ENCODE results near the gene CDKN1A. TPM values are rescaled to one million over a fixed set of nuclear protein-coding genes. Genes with fewer than 3 reads are reported as not detected.
A peak's percentile ranks its signal among the peaks of the same experiment; 100 is the strongest.

The CDKN1A gene
- total RNA-seq, 4 donors from 2014 or later: 143 to 200 (median 181) TPM

DNA sequence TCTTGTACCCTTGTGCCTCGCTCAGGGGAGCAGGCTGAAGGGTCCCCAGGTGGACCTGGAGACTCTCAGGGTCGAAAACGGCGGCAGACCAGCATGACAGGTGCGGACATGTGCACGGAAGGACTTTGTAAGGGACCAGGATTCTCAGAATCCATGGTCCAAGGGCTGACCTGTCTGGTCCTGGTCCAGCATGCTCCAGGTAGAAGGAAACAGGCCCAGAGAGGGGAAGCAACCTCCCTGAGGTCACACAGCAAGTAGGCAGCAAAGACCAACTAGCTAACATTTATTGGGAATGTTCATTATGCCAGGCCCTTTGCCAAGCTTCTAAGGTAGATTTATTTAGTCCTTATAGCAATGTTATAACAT, 5.9 kb downstream of the CDKN1A start:
- WGBS, 2 donors: 90 to 97% methylated on average over 6 of the region's 6 CpGs
- intact Hi-C loops (cut with DNase I; ENCODE audit: low total_unique reads): no loop called here
- no peak for DNase-seq (ENCODE audit: low spot score in 2 of 2)

DNA sequence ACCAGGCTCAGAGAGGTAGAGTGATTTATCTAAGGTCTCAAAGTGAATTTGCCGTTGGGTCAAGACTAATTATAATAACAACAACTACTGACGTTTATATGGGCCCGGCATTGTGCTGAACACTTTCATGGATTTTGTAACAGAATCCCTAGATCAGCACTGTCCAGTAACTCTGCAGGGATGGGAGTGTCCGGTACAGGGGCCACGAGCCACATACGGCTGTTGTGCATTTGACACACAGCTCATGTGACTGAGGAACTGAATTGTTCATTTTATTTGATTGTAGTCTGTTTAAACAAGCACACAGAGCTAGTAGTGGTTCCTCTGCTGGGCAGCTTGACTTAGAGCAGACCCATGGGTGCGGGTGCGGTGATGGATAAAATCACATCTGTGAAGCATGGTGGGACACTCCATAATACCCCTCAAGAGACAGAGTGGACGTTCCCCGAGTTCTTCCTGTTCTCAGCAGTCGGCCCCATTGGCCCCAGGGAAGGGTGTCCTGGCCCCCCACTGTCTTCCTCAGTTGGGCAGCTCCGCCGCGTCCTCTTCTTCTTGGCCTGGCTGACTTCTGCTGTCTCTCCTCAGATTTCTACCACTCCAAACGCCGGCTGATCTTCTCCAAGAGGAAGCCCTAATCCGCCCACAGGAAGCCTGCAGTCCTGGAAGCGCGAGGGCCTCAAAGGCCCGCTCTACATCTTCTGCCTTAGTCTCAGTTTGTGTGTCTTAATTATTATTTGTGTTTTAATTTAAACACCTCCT, 6.8 kb downstream of the CDKN1A start:
- WGBS, 2 donors: 80 to 87% methylated on average over 20 of the region's 20 CpGs
- no peak for TF ChIP-seq POLR2A (IDR thresholded peaks at IDR 0.05)
- TF ChIP-seq, protein P1, sequence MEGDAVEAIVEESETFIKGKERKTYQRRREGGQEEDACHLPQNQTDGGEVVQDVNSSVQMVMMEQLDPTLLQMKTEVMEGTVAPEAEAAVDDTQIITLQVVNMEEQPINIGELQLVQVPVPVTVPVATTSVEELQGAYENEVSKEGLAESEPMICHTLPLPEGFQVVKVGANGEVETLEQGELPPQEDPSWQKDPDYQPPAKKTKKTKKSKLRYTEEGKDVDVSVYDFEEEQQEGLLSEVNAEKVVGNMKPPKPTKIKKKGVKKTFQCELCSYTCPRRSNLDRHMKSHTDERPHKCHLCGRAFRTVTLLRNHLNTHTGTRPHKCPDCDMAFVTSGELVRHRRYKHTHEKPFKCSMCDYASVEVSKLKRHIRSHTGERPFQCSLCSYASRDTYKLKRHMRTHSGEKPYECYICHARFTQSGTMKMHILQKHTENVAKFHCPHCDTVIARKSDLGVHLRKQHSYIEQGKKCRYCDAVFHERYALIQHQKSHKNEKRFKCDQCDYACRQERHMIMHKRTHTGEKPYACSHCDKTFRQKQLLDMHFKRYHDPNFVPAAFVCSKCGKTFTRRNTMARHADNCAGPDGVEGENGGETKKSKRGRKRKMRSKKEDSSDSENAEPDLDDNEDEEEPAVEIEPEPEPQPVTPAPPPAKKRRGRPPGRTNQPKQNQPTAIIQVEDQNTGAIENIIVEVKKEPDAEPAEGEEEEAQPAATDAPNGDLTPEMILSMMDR (IDR thresholded peaks at IDR 0.05): no peak
- H3K4me3 ChIP-seq (ENCODE audit: low read depth, poor library complexity, severe bottlenecking): no peak overlapping the region
- intact Hi-C loops (cut with DNase I; ENCODE audit: low total_unique reads): no loop called here
- DNase-seq (ENCODE audit: low spot score in 2 of 2): no peak

More for the DNA sequence above, 5.9 kb downstream of the CDKN1A start:
- no peak overlapping the region for H3K4me3 ChIP-seq (ENCODE audit: low read depth, poor library complexity, severe bottlenecking)
- TF ChIP-seq, protein P1 (IDR thresholded peaks at IDR 0.05): no peak
- no peak for TF ChIP-seq POLR2A (IDR thresholded peaks at IDR 0.05)

DNA sequence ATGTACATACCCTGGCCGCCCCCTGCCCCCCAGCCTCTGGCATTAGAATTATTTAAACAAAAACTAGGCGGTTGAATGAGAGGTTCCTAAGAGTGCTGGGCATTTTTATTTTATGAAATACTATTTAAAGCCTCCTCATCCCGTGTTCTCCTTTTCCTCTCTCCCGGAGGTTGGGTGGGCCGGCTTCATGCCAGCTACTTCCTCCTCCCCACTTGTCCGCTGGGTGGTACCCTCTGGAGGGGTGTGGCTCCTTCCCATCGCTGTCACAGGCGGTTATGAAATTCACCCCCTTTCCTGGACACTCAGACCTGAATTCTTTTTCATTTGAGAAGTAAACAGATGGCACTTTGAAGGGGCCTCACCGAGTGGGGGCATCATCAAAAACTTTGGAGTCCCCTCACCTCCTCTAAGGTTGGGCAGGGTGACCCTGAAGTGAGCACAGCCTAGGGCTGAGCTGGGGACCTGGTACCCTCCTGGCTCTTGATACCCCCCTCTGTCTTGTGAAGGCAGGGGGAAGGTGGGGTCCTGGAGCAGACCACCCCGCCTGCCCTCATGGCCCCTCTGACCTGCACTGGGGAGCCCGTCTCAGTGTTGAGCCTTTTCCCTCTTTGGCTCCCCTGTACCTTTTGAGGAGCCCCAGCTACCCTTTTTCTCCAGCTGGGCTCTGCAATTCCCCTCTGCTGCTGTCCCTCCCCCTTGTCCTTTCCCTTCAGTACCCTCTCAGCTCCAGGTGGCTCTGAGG, 7.6 kb downstream of the CDKN1A start:
- peak in 1 of 2 donors; percentile 82 for DNase-seq (ENCODE audit: low spot score in 2 of 2)
- intact Hi-C loops (cut with DNase I; ENCODE audit: low total_unique reads): no loop called here
- no peak overlapping the region for H3K4me3 ChIP-seq (ENCODE audit: low read depth, poor library complexity, severe bottlenecking)
- 69 to 71% methylated on average over 11 of the region's 11 CpGs for WGBS, 2 donors
- no peak for TF ChIP-seq POLR2A (IDR thresholded peaks at IDR 0.05)
- TF ChIP-seq, protein P1 (IDR thresholded peaks at IDR 0.05): no peak

DNA sequence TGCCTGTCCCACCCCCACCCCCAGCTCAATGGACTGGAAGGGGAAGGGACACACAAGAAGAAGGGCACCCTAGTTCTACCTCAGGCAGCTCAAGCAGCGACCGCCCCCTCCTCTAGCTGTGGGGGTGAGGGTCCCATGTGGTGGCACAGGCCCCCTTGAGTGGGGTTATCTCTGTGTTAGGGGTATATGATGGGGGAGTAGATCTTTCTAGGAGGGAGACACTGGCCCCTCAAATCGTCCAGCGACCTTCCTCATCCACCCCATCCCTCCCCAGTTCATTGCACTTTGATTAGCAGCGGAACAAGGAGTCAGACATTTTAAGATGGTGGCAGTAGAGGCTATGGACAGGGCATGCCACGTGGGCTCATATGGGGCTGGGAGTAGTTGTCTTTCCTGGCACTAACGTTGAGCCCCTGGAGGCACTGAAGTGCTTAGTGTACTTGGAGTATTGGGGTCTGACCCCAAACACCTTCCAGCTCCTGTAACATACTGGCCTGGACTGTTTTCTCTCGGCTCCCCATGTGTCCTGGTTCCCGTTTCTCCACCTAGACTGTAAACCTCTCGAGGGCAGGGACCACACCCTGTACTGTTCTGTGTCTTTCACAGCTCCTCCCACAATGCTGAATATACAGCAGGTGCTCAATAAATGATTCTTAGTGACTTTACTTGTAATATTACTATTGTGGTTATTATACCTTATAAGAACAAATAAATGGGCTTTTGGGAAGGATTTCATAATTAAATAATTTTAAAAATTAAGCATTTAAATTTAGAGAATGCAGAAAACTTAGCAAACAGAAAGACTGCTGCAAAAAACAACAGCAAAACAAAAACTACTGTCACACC, 8.4 kb downstream of the CDKN1A start:
- 88 to 90% methylated on average over 10 of the region's 10 CpGs for WGBS, 2 donors
- H3K4me3 ChIP-seq (ENCODE audit: low read depth, poor library complexity, severe bottlenecking): no peak overlapping the region
- TF ChIP-seq POLR2A (IDR thresholded peaks at IDR 0.05): no peak
- TF ChIP-seq, protein P1 (IDR thresholded peaks at IDR 0.05): no peak
- peak in 1 of 2 donors; percentile 72 for DNase-seq (ENCODE audit: low spot score in 2 of 2)
- intact Hi-C loops (cut with DNase I; ENCODE audit: low total_unique reads): no loop called here

DNA sequence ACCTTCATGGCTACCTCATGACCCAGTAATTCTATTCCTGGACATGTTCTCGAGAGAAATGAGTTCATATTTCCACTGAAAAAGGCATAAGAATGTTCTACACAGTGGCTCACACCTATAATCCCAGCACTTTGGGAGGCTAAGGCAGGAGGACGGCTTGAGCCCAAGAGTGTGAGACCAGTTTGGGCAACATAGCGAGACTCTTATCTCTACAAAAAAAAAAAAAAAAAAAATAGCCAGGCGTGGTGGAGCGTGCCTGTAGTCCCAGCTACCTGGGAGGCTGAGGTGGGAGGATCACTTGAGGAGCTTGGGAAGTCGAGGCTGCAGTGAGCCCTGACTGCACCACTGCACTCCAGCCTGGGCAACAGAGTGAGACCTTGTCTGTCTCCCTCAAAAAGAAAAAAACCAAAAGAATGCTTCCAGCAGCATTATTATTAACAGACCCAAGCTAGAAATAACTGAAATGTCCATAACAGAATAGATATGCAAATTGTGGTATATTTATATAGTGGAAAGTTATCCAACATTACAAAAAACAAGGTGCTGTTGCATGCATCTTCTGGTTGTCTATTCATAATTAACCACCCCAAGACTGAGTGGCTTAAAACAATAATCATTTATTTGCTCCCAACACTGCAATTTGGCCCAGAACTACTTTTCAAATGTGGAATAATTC, 9.7 kb downstream of the CDKN1A start:
- intact Hi-C loops (cut with DNase I; ENCODE audit: low total_unique reads): no loop called here
- no peak for TF ChIP-seq POLR2A (IDR thresholded peaks at IDR 0.05)
- TF ChIP-seq, protein P1 (IDR thresholded peaks at IDR 0.05): no peak
- no peak overlapping the region for H3K4me3 ChIP-seq (ENCODE audit: low read depth, poor library complexity, severe bottlenecking)
- 94 to 96% methylated on average over 6 of the region's 6 CpGs for WGBS, 2 donors
- peak in 1 of 2 donors; percentile 72 for DNase-seq (ENCODE audit: low spot score in 2 of 2)

Data from lower leg skin (tissue), 4 donors.